ENCODE data around the gene VPS33B. TPM values are rescaled to one million over a fixed set of nuclear protein-coding genes. Genes with fewer than 3 reads are reported as not detected.

The VPS33B gene
- total and polyA plus RNA-seq, 4 donors: 1.3 to 8.9 (median 4.5) TPM

- no peak for DNase-seq (ENCODE audit: low spot score)
- no peaks in the 10 kb centered on the region for H3K27me3 ChIP-seq (ENCODE audit: control insufficient read depth in 4 of 4, insufficient read depth in 4 of 4, low read length in 3 of 4)
- no peak overlapping the region for H3K9ac ChIP-seq (ENCODE audit: low read depth in 1 of 2, low read length in 2 of 2)
- peaks cover 0 to 9% (median 4%) of the 10 kb centered on the region in 4 donors for H3K4me1 ChIP-seq (ENCODE audit: control insufficient read depth in 4 of 4, insufficient read depth in 4 of 4, low read length in 3 of 4)
- 96% methylated on average over 7 of the region's 7 CpGs for WGBS
- H3K4me3 ChIP-seq (ENCODE audit: low read depth in 1 of 3, low read length in 3 of 3): no peak overlapping the region
- TF ChIP-seq HNF4G (IDR thresholded peaks at IDR 0.05) (no peak), EGR1 (IDR thresholded peaks at IDR 0.05; ENCODE audit: low read depth in 2 of 2) (no peak), CTCF (IDR thresholded peaks at IDR 0.05; ENCODE audit: low read depth, low read length, missing input control) (no peak), HNF4A (conservative IDR thresholded peaks at IDR 0.05) (no peak), SP1 (IDR thresholded peaks at IDR 0.05) (no peak), NR2F2 (IDR thresholded peaks at IDR 0.05) (no peak), YY1 (IDR thresholded peaks at IDR 0.05) (no peak), GABPA (IDR thresholded peaks at IDR 0.05 in 1 of 2, conservative IDR thresholded peaks at IDR 0.05 in 1 of 2) (no peak), RAD21 (IDR thresholded peaks at IDR 0.05) (no peak), JUND (IDR thresholded peaks at IDR 0.05) (no peak), ZBTB33 (IDR thresholded peaks at IDR 0.05) (no peak), TAF1 (conservative IDR thresholded peaks at IDR 0.05) (no peak)
- H3K36me3 ChIP-seq (ENCODE audit: control insufficient read depth in 4 of 4, insufficient read depth in 3 of 4, low read depth in 1 of 4, low read length in 3 of 4): no peaks in the 10 kb centered on the region
- no peak overlapping the region for H3K27ac ChIP-seq (ENCODE audit: low read depth in 1 of 2, low read length in 2 of 2)
- H3K9me3 ChIP-seq (ENCODE audit: control insufficient read depth in 4 of 4, low read length in 3 of 4): no peaks in the 10 kb centered on the region
These were observed 33.2 kb downstream of the VPS33B start for GRCh38 chr15:90989040-90989768.

- Histone ChIP-seq H3K4me3 (ENCODE audit: low read depth in 1 of 3, low read length in 3 of 3) (no peak overlapping the region), H3K27ac (ENCODE audit: low read depth in 1 of 2, low read length in 2 of 2) (no peak overlapping the region), H3K27me3 (ENCODE audit: control insufficient read depth in 4 of 4, insufficient read depth in 4 of 4, low read length in 3 of 4) (no peaks in the 10 kb centered on the region), H3K9me3 (ENCODE audit: control insufficient read depth in 4 of 4, low read length in 3 of 4) (no peaks in the 10 kb centered on the region), H3K9ac (ENCODE audit: low read depth in 1 of 2, low read length in 2 of 2) (no peak overlapping the region), H3K4me1 (ENCODE audit: control insufficient read depth in 4 of 4, insufficient read depth in 4 of 4, low read length in 3 of 4) (no peaks in the 10 kb centered on the region), H3K36me3 (ENCODE audit: control insufficient read depth in 4 of 4, insufficient read depth in 3 of 4, low read depth in 1 of 4, low read length in 3 of 4) (no peaks in the 10 kb centered on the region)
- WGBS: 71% methylated on average over 6 of the region's 6 CpGs
- DNase-seq (ENCODE audit: low spot score): no peak
- no peak for TF ChIP-seq HNF4A (conservative IDR thresholded peaks at IDR 0.05)
- TF ChIP-seq GABPA (IDR thresholded peaks at IDR 0.05 in 1 of 2, conservative IDR thresholded peaks at IDR 0.05 in 1 of 2): no peak
- TF ChIP-seq TAF1 (conservative IDR thresholded peaks at IDR 0.05): no peak
- TF ChIP-seq HNF4G (IDR thresholded peaks at IDR 0.05): no peak
- no peak for TF ChIP-seq YY1 (IDR thresholded peaks at IDR 0.05)
- no peak for TF ChIP-seq ATF3 (IDR thresholded peaks at IDR 0.05)
- TF ChIP-seq NR2F2 (IDR thresholded peaks at IDR 0.05): no peak
- TF ChIP-seq MAX (IDR thresholded peaks at IDR 0.05): no peak
- no peak for TF ChIP-seq CTCF (IDR thresholded peaks at IDR 0.05; ENCODE audit: low read depth, low read length, missing input control)
- TF ChIP-seq RXRA (IDR thresholded peaks at IDR 0.05): no peak
- no peak for TF ChIP-seq FOXA1 (IDR thresholded peaks at IDR 0.05)
These were observed 34.1 kb downstream of the VPS33B start for GRCh38 chr15:90988296-90988695.
